Measurements from ENCODE around the gene ZBTB7B.
A peak's percentile ranks its signal among the peaks of the same experiment; 100 is the strongest.

Gene ZBTB7B

GRCh38 chr1:154956544-154956941 is 46.1 kb upstream of the ZBTB7B start:
- peak overlapping the region; percentile 87 to 91 (median 90) for H3K4me3 Mint-ChIP-seq
- no peak for TF ChIP-seq CTCF (IDR thresholded peaks at IDR 0.05; ENCODE audit: unreplicated experiment in 3 of 3)
- no peaks in the 10 kb centered on the region for H3K9me3 Mint-ChIP-seq
- H3K27me3 Mint-ChIP-seq (ENCODE audit: low read depth): no peaks in the 10 kb centered on the region
- H3K36me3 Mint-ChIP-seq (ENCODE audit: low read depth): peaks cover 8% of the 10 kb centered on the region
- H3K4me1 Mint-ChIP-seq: peaks cover 76% of the 10 kb centered on the region
- peak overlapping the region; percentile 95 to 98 (median 98) for H3K27ac Mint-ChIP-seq

- TF ChIP-seq CTCF (IDR thresholded peaks at IDR 0.05; ENCODE audit: unreplicated experiment in 3 of 3): no peak
- Mint-ChIP-seq H3K4me3 (peak overlapping the region; percentile 87 to 91 (median 90)), H3K9me3 (no peaks in the 10 kb centered on the region), H3K27ac (peak overlapping the region; percentile 95 to 98 (median 98)), H3K27me3 (ENCODE audit: low read depth) (no peaks in the 10 kb centered on the region), H3K36me3 (ENCODE audit: low read depth) (peaks cover 9% of the 10 kb centered on the region), H3K4me1 (peaks cover 73% of the 10 kb centered on the region)
Observed at GRCh38 chr1:154957091-154957657, 45.4 kb upstream of the ZBTB7B start.

GRCh38 chr1:154958036-154958435 is 44.6 kb upstream of the ZBTB7B start:
- Mint-ChIP-seq H3K27ac (peak overlapping the region; percentile 95 to 98 (median 98)), H3K4me1 (peaks cover 73% of the 10 kb centered on the region), H3K36me3 (ENCODE audit: low read depth) (peaks cover 13% of the 10 kb centered on the region), H3K27me3 (ENCODE audit: low read depth) (no peaks in the 10 kb centered on the region), H3K4me3 (peak overlapping the region; percentile 55 to 91 (median 90)), H3K9me3 (no peaks in the 10 kb centered on the region)
- no peak for TF ChIP-seq CTCF (IDR thresholded peaks at IDR 0.05; ENCODE audit: unreplicated experiment in 3 of 3)

- TF ChIP-seq CTCF (IDR thresholded peaks at IDR 0.05; ENCODE audit: unreplicated experiment in 3 of 3): no peak
- peaks cover 75% of the 10 kb centered on the region for H3K4me1 Mint-ChIP-seq
- H3K9me3 Mint-ChIP-seq: no peaks in the 10 kb centered on the region
- H3K27me3 Mint-ChIP-seq (ENCODE audit: low read depth): no peaks in the 10 kb centered on the region
- H3K36me3 Mint-ChIP-seq (ENCODE audit: low read depth): peaks cover 21% of the 10 kb centered on the region
- H3K27ac Mint-ChIP-seq: peak overlapping the region; percentile 32 to 95 (median 72)
- H3K4me3 Mint-ChIP-seq: peak overlapping the region; percentile 55 to 91 (median 90)
Observed at GRCh38 chr1:154958681-154959425, 43.7 kb upstream of the ZBTB7B start.

GRCh38 chr1:154959426-154959780 is 43.2 kb upstream of the ZBTB7B start:
- H3K4me3 Mint-ChIP-seq: peak overlapping the region; percentile 63 to 71 (median 69)
- peaks cover 24% of the 10 kb centered on the region for H3K36me3 Mint-ChIP-seq (ENCODE audit: low read depth)
- H3K4me1 Mint-ChIP-seq: peaks cover 72% of the 10 kb centered on the region
- H3K9me3 Mint-ChIP-seq: no peaks in the 10 kb centered on the region
- H3K27ac Mint-ChIP-seq: peak overlapping the region in 2 of 3 experiments; percentile 33 to 67
- H3K27me3 Mint-ChIP-seq (ENCODE audit: low read depth): no peaks in the 10 kb centered on the region
- no peak for TF ChIP-seq CTCF (IDR thresholded peaks at IDR 0.05; ENCODE audit: unreplicated experiment in 3 of 3)

Measured in nephron (organoid).